H9 (cell line): Measurements from ENCODE around the gene DNAJC7. TPM values are rescaled to one million over a fixed set of nuclear protein-coding genes. Genes with fewer than 3 reads are reported as not detected.

Experiments
- DNase-seq: peaks from one replicate; pipeline ENCODE4 v3.0.0-alpha.2; 2017
- H2AFZ ChIP-seq: one replicate; pipeline ENCODE4 v1.6.1; 2013; ENCODE audit warnings: mild to moderate bottlenecking, low read length, control low read depth, moderate library complexity
- H2AK5ac ChIP-seq: 2 replicates; pipeline ENCODE4 v1.6.1; 2013; ENCODE audit warnings: low read length, control low read depth, mixed read lengths; ENCODE audit not compliant: insufficient read length
- H2BK120ac ChIP-seq: one replicate; pipeline ENCODE4 v1.6.1; 2013; ENCODE audit warnings: low read depth, mild to moderate bottlenecking, low read length, control low read depth, inconsistent platforms; ENCODE audit not compliant: poor library complexity, severe bottlenecking
- H2BK12ac ChIP-seq: 2 replicates; pipeline ENCODE4 v1.6.1; 2013; ENCODE audit warnings: low read length, control low read depth, mixed read lengths, low read depth; ENCODE audit not compliant: insufficient read length
- H2BK15ac ChIP-seq: 2 replicates; pipeline ENCODE4 v1.6.1; 2013; ENCODE audit warnings: low read depth, low read length, control low read depth
- H2BK20ac ChIP-seq: one replicate; pipeline ENCODE4 v1.6.1; 2013; ENCODE audit warnings: low read depth, mild to moderate bottlenecking, low read length, control low read depth, inconsistent platforms; ENCODE audit not compliant: poor library complexity, severe bottlenecking
- H2BK5ac ChIP-seq: 2 replicates; pipeline ENCODE4 v1.6.1; 2013; ENCODE audit warnings: low read length, control low read depth, mixed read lengths; ENCODE audit not compliant: insufficient read length
- H3K14ac ChIP-seq: 2 replicates; pipeline ENCODE4 v1.6.1; 2013; ENCODE audit warnings: low read length, control low read depth; ENCODE audit not compliant: insufficient read depth
- H3K18ac ChIP-seq: 2 replicates; pipeline ENCODE4 v1.6.1; 2013; ENCODE audit warnings: low read depth, mild to moderate bottlenecking, mixed read lengths, low read length, control low read depth; ENCODE audit not compliant: insufficient read length
- H3K23ac ChIP-seq: 2 replicates; pipeline ENCODE4 v1.6.1; 2013; ENCODE audit warnings: low read length, control low read depth, mixed read lengths, low read depth; ENCODE audit not compliant: insufficient read length
- H3K23me2 ChIP-seq: 2 replicates; pipeline ENCODE4 v1.6.1; 2013; ENCODE audit warnings: low read depth, mild to moderate bottlenecking, mixed read lengths, low read length, control low read depth; ENCODE audit not compliant: insufficient read length, poor library complexity, severe bottlenecking
- H3K27ac ChIP-seq: 2 replicates; pipeline ENCODE4 v1.5.1; 2013; ENCODE audit warnings: low read length, control low read depth, mixed read lengths, low read depth; ENCODE audit not compliant: insufficient read length
- H3K27me3 ChIP-seq: 2 replicates; pipeline ENCODE4 v1.6.1; 2013; ENCODE audit warnings: low read length, control low read depth, inconsistent platforms; ENCODE audit not compliant: insufficient read depth
- H3K4ac ChIP-seq: 2 replicates; pipeline ENCODE4 v1.6.1; 2013; ENCODE audit warnings: low read depth, mild to moderate bottlenecking, control low read depth, inconsistent platforms, low read length, moderate library complexity
- H3K4me1 ChIP-seq: 2 replicates; pipeline ENCODE4 v1.6.1; 2013; ENCODE audit warnings: low read length, control low read depth, inconsistent platforms; ENCODE audit not compliant: insufficient read depth
- H3K4me2 ChIP-seq: 2 replicates; pipeline ENCODE4 v1.6.1; 2013; ENCODE audit warnings: low read length, control low read depth, mixed read lengths; ENCODE audit not compliant: insufficient read length, insufficient read depth
- H3K56ac ChIP-seq: 2 replicates; pipeline ENCODE4 v1.6.1; 2013; ENCODE audit warnings: low read depth, mild to moderate bottlenecking, mixed read lengths, low read length, control low read depth; ENCODE audit not compliant: insufficient read length
- H3K79me1 ChIP-seq: 2 replicates; pipeline ENCODE4 v1.6.1; 2013; ENCODE audit warnings: low read depth, mild to moderate bottlenecking, moderate library complexity, low read length, control low read depth, inconsistent platforms; ENCODE audit not compliant: insufficient read depth, poor library complexity, severe bottlenecking
- H3K79me2 ChIP-seq: 2 replicates; pipeline ENCODE4 v1.6.1; 2013; ENCODE audit warnings: low read length, control low read depth, inconsistent platforms; ENCODE audit not compliant: insufficient read depth
- H3K9ac ChIP-seq: 2 replicates; pipeline ENCODE4 v1.6.1; 2013; ENCODE audit warnings: low read length, control low read depth, mixed read lengths; ENCODE audit not compliant: insufficient read length; ENCODE audit errors: extremely low read depth
- H3K9me3 ChIP-seq: one replicate; pipeline ENCODE4 v1.6.1; 2013; ENCODE audit warnings: low read depth, low read length, inconsistent platforms; ENCODE audit not compliant: control insufficient read depth
- H3T11ph ChIP-seq: one replicate; pipeline ENCODE4 v1.6.1; 2013; ENCODE audit warnings: mild to moderate bottlenecking, low read length, control low read depth, inconsistent platforms
- H4K20me1 ChIP-seq: one replicate; pipeline ENCODE4 v1.6.1; 2013; ENCODE audit not compliant: control insufficient read depth, insufficient read length, insufficient read depth
- H4K5ac ChIP-seq: 2 replicates; pipeline ENCODE4 v1.6.1; 2013; ENCODE audit warnings: low read depth, mild to moderate bottlenecking, mixed read lengths, low read length, control low read depth; ENCODE audit not compliant: insufficient read length
- H4K8ac ChIP-seq: replicated peaks from 2 replicates; pipeline ENCODE4 v1.6.1; 2013; ENCODE audit warnings: low read length, control low read depth, mixed read lengths, low read depth; ENCODE audit not compliant: insufficient read length
- H4K91ac ChIP-seq: 2 replicates; pipeline ENCODE4 v1.6.1; 2013; ENCODE audit warnings: low read depth, mild to moderate bottlenecking, moderate library complexity, mixed read lengths, low read length, control low read depth; ENCODE audit not compliant: insufficient read length
- H3K27ac Mint-ChIP-seq, 3 experiments: 2 replicates in 2 of 3; 3 replicates in 1 of 3; pipeline ENCODE4 v1.8.0; 2020 to 2021; ENCODE audit warnings: mixed read lengths in 3 of 3, mild to moderate bottlenecking in 1 of 3, moderate library complexity in 1 of 3
- H3K27me3 Mint-ChIP-seq: 2 replicates; pipeline ENCODE4 v1.8.0; 2021; ENCODE audit warnings: low read depth, mild to moderate bottlenecking, moderate library complexity, mixed read lengths
- H3K36me3 Mint-ChIP-seq, 3 experiments: 2 replicates in 2 of 3; 3 replicates in 1 of 3; pipeline ENCODE4 v1.8.0; 2020 to 2021; ENCODE audit warnings: low read depth in 3 of 3, mixed read lengths in 3 of 3; ENCODE audit not compliant: insufficient read depth in 1 of 3
- H3K4me1 Mint-ChIP-seq, 2 experiments: 2 replicates each; pipeline ENCODE4 v1.8.0; 2020; ENCODE audit warnings: mixed read lengths in 2 of 2
- H3K4me3 Mint-ChIP-seq, 2 experiments: 2 replicates in 1 of 2; 3 replicates in 1 of 2; pipeline ENCODE4 v1.8.0; 2020 to 2021; ENCODE audit warnings: mild to moderate bottlenecking in 2 of 2, mixed read lengths in 2 of 2, moderate library complexity in 1 of 2
- H3K9me3 Mint-ChIP-seq, 2 experiments: 2 replicates in 1 of 2; 3 replicates in 1 of 2; pipeline ENCODE4 v1.8.0; 2020; ENCODE audit warnings: mild to moderate bottlenecking in 2 of 2, mixed read lengths in 2 of 2, moderate library complexity in 1 of 2
- CTCF ChIP-seq: fragments of 200-600 bp; sonication (generic); conservative IDR thresholded peaks from 3 replicates; pipeline ENCODE4 v1.8.0; 2021; ENCODE audit warnings: antibody characterized with exemption, mild to moderate bottlenecking
- WGBS: extraction: QIAGEN DNeasy Blood & Tissue Kit; methylation state at CpG from one replicate; pipeline ENCODE4 v1.1.7; 2013; ENCODE audit warnings: missing lambda C conversion rate, low lambda C conversion rate, mixed read lengths; ENCODE audit not compliant: insufficient read length; ENCODE audit errors: extremely low coverage; 5-methylcytosine and 5-hydroxymethylcytosine counted together
- total RNA-seq: library from RNA; stranded (reverse); gene quantifications from 2 replicates; pipeline ENCODE4 v1.2.1, GENCODE V29; 2021

DNAJC7 gene
- total RNA-seq, 1 experiment from 2014 or later = 141 TPM

DNA sequence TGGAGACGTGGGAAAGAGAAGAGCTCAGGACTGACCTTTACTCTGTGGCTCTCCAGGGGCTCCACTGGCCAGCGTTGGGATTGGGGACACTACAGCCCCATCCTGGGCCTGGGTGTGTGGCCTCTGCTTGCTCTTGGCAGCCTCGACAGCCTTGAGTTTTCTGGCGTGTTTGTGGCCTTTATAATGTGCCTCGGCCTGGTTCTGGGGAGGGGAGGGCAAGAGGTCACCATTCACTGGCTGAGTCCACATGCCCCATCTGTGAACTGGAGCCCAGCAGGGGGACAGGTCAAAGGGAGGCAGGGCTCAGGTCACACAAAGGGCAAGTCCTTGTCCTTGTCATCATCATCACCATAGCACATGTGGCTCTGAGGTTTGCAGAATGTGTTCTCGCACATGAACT, 14.3 kb upstream of the DNAJC7 start:
- TF ChIP-seq CTCF = no peak
- Histone ChIP-seq H2BK20ac (no peak overlapping the region), H2BK5ac (no peak overlapping the region), H2BK120ac (no peak overlapping the region), H2BK12ac (no peak overlapping the region), H4K5ac (no peak overlapping the region), H3K9ac (no peak overlapping the region), H2AFZ (no peak overlapping the region), H3K79me1 (no peaks in the 10 kb centered on the region), H3K27ac (no peak overlapping the region), H3K14ac (no peak overlapping the region), H3K56ac (no peak overlapping the region), H2AK5ac (no peak overlapping the region), H4K8ac (no peak overlapping the region), H4K91ac (no peak overlapping the region), H4K20me1 (no peaks in the 10 kb centered on the region), H2BK15ac (no peak overlapping the region), H3K4me1 (no peaks in the 10 kb centered on the region), H3K9me3 (no peaks in the 10 kb centered on the region), H3K23me2 (no peaks in the 10 kb centered on the region), H3K4me2 (no peak overlapping the region), H3K18ac (no peak overlapping the region), H3K4ac (no peak overlapping the region), H3K23ac (no peak overlapping the region), H3K79me2 (no peaks in the 10 kb centered on the region), H3T11ph (no peak overlapping the region), H3K27me3 (no peaks in the 10 kb centered on the region)
- no peaks in the 10 kb centered on the region for H3K9me3 Mint-ChIP-seq
- WGBS = no CpG with 5 or more reads among the region's 6 CpGs
- peaks cover 18 to 31% of the 10 kb centered on the region in 2 experiments for H3K4me1 Mint-ChIP-seq
- H3K4me3 Mint-ChIP-seq = no peak overlapping the region
- peaks cover 1% of the 10 kb centered on the region for H3K27me3 Mint-ChIP-seq
- DNase-seq = no peak
- no peak overlapping the region for H3K27ac Mint-ChIP-seq
- no peaks in the 10 kb centered on the region; a peak in 1 of 7 replicates for H3K36me3 Mint-ChIP-seq
